ENCODE measurements around the gene HLA-G.

DNA sequence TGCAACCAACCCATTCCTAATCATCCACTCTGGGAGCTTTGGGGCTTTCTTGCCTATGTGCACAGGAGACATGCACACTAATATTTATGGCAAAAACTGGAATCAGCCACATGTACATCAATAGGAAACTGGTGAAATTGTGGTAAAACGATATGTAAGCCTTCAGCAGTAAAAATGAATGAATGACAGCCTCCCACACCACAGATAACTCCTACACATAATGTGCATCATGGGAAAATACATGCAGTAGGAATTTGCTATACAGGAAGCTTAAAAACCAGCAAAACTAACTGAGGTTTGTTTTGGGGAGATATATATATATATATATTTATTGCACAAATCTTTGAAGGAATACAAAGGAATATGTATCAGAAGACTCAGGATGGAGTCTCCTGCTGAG, 47.6 kb downstream of the HLA-G start:
- TF ChIP-seq, protein P1, sequence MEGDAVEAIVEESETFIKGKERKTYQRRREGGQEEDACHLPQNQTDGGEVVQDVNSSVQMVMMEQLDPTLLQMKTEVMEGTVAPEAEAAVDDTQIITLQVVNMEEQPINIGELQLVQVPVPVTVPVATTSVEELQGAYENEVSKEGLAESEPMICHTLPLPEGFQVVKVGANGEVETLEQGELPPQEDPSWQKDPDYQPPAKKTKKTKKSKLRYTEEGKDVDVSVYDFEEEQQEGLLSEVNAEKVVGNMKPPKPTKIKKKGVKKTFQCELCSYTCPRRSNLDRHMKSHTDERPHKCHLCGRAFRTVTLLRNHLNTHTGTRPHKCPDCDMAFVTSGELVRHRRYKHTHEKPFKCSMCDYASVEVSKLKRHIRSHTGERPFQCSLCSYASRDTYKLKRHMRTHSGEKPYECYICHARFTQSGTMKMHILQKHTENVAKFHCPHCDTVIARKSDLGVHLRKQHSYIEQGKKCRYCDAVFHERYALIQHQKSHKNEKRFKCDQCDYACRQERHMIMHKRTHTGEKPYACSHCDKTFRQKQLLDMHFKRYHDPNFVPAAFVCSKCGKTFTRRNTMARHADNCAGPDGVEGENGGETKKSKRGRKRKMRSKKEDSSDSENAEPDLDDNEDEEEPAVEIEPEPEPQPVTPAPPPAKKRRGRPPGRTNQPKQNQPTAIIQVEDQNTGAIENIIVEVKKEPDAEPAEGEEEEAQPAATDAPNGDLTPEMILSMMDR (IDR thresholded peaks at IDR 0.05), result no peak
- TF ChIP-seq POLR2A (IDR thresholded peaks at IDR 0.05), result no peak

All from thyroid gland (tissue), 4 donors.